Lung microvascular endothelial cell (primary cell): Measurements from ENCODE around the gene MPIG6B. TPM values are rescaled to one million over a fixed set of nuclear protein-coding genes. Genes with fewer than 3 reads are reported as not detected.

Experiments used
- DNase-seq, 2 donors: peaks; one replicate each; pipeline versions ENCODE4 v3.0.0 to v3.0.0-alpha.2; 2010; ENCODE audit warnings: low read depth in 2 of 2
- total RNA-seq: library from RNA; depleted of rRNA; stranded (reverse); fragments of >200 nt; gene quantifications from 2 replicates; pipeline ENCODE4 v1.2.1, GENCODE V29; 2014

MPIG6B gene, protein sequence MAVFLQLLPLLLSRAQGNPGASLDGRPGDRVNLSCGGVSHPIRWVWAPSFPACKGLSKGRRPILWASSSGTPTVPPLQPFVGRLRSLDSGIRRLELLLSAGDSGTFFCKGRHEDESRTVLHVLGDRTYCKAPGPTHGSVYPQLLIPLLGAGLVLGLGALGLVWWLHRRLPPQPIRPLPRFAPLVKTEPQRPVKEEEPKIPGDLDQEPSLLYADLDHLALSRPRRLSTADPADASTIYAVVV
- total RNA-seq: not detected in 2 replicates

GRCh38 chr6:31723245-31723979 lies at the start of gene MPIG6B:
Gene MPIG6B, plus strand, starts transcription at chr6:31723373. Its CDS starts 11 bp downstream, at chr6:31723384.
- no peak for DNase-seq

GRCh38 chr6:31676322-31676903 lies 46.8 kb upstream of the MPIG6B start:
- no peak for DNase-seq

DNA sequence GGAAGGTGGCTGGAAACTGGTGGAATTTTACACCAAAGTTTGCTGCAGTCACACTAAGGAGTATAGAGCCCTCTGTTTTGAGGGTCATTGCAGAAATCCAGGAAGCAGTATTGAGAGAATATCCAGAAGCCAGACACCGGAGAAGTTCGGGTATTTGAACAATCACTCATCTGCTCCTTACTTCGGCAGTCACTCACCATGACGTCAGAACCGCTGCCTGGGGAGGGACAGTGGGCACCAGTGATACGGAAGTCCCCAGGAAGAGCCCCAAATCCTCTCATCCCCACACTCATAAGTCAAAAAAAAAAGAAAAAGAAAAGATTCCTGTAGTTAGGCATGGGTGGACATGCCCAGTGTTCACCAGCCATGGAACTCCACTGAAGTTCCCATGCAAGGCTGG lies 46.3 kb upstream of the MPIG6B start:
- no peak for DNase-seq

GRCh38 chr6:31677955-31678354 lies 45.2 kb upstream of the MPIG6B start:
- DNase-seq: no peak

GRCh38 chr6:31680226-31681134 lies 42.7 kb upstream of the MPIG6B start, which contains the start of gene LY6G5C:
Gene LY6G5C, minus strand, starts transcription at chr6:31681067. Its CDS starts 694 bp downstream, at chr6:31680373.
- DNase-seq: peak; percentile 90

GRCh38 chr6:31681135-31681671 lies 42.0 kb upstream of the MPIG6B start:
- peak in 1 of 2 donors; percentile 42 for DNase-seq

DNA sequence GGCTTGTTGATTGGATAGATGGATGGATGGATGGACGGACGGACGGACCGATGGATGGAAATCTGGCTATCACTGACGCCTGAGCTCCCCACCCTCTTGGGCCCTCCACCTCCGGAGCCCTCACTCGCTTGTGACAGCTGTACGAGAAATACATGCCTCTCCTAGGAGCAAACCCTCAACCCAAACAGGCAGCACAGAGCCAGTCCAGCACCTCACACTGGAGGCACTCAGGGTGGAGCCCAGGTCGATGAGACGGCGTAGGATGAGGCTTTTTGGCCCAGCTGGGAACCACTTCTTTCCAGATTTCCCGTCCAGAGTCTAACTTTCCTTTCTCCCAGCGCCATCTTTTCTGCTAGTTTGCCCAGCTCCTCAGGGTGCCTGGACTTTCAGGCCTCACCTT lies 39.6 kb upstream of the MPIG6B start:
- DNase-seq: no peak

GRCh38 chr6:31686483-31686882 lies 36.7 kb upstream of the MPIG6B start:
- no peak for DNase-seq

- no peak for DNase-seq
These were observed 35.9 kb upstream of the MPIG6B start for GRCh38 chr6:31687321-31687720.

DNA sequence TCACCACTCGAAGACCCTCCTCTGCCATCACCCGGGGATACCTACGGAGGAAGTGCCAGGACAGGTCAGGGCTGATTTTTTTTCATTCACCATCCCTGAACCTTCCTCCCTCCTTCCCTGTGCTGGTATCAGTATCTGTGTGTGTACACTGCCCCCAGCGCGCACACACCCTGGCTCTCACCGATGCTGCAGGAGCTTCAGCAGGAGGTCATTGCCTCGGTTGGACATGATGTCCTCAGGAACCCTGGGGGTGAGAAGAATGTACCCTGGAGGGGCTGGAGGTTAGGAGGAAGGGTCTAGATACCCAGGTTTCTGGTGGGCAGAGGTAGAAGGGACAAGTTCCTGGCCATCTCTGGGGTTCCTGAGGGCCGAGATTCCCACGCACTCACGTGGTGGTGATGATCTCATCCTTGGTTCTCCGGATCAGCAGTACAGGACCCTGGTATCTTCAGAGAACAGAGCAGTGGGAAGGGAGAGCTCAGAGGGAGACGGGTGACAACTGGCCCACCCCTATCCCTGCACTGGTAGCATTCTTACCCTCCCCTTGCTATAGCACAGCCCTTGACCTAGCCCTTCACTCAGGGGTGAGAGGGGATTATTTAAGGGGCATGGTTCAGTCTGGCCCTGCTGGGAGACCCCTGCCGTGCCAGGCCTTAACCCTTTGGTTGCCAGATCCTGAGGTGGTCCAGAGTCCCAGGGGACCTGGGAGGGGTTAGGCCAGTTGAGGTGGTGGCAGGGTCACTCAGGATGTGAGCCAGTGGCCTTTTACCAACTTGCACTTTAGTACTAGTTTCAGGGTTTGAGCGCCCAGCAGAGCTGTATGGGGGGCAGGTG lies 35.1 kb upstream of the MPIG6B start:
- no peak for DNase-seq

DNA sequence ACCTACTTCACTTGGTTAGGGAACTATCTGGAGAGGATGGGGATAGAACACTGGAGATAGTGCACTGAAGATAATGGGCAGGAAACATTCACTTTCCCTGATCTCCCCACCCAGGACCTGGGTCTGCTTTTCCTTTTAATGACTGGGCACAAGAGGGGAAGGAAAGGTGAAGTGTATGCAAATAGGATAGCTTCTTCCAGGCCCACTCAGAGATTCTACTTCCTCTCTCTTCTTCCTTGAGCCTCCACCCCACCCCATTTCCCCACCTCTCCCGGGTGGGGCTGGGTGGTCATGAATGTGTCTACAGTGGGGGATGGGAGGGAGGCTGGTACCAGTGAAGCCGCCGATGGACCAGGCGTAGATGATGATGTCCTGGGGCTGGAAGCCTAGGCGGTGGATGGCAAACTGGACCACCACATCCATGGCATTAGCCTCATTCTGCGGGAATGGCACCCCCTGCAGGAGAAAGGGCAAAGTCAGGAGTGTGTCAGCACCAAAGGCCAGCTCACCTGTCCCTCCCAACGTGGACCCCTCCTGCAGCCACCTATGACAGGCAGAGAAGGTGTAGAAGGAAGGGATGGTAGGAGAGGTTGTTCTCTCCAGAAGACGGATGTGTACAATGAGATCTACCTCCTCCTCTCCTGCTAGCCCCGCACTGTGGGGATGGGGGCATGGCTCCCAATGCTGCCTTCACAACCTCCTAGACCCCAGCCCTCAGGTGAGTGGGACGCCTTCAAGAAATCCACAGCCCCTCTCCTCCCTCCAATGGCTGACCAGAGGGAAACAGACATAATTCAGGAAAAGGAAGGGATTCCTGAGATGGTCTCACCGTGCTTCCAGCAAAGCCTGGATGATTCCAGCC lies 33.7 kb upstream of the MPIG6B start:
- DNase-seq: peak in 1 of 2 donors; percentile 29

- no peak for DNase-seq
These were observed 32.7 kb upstream of the MPIG6B start for GRCh38 chr6:31690231-31691077.

DNA sequence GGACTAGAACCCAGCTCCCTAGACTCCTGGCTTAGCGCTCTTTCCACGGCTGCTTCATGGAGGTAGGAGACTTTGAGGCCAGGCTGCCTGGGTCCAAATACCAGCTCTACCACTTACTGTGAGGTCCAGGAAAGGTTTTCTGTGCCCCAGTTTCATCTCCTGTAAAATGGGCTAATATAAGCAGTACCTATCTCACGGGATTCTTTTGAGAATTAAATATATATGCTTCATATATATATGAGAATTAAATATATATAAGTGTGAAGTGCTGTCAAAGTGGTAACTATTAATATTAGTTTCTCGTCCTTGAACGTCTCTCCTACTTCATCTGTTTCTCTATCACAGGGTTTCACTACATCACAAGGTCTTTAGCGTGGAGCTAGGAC lies 32.1 kb upstream of the MPIG6B start:
- DNase-seq: no peak

- no peak for DNase-seq
These were observed 31.5 kb upstream of the MPIG6B start for GRCh38 chr6:31691564-31692108.

- DNase-seq: no peak
These were observed 30.8 kb upstream of the MPIG6B start for GRCh38 chr6:31692353-31692752.

DNA sequence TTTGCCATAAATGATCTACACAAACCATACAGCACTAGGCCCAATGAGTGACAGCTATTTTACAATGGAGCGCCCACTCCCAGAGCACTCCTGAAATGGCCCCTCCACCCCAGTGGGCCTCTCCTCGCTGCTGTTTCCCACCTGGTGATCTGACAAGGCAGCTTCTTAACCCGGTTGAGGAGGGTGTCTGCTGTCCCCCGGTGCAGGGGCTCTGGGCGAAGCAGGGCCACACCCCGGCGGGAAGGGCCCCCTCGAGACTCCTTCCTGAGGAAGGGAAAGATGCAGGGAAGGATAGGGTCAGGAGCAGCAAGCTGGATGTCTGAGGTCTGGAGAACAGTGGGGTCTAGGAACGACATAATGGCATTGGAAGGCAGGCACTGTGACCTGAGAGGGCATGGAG lies 30.3 kb upstream of the MPIG6B start:
- no peak for DNase-seq

GRCh38 chr6:31693535-31693934 lies 29.6 kb upstream of the MPIG6B start:
- no peak for DNase-seq

GRCh38 chr6:31697555-31697954 lies 25.6 kb upstream of the MPIG6B start:
- no peak for DNase-seq
